GM18502 (cell line): ENCODE measurements around the gene TIMM8A.

Source experiments
- ATAC-seq: cut with Tn5 transposase; IDR thresholded peaks from one replicate; pipeline ENCODE4 v1.9.1; 2021; ENCODE audit warnings: mild to moderate bottlenecking; ENCODE audit not compliant: unreplicated experiment, poor library complexity

TIMM8A gene, protein sequence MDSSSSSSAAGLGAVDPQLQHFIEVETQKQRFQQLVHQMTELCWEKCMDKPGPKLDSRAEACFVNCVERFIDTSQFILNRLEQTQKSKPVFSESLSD

DNA sequence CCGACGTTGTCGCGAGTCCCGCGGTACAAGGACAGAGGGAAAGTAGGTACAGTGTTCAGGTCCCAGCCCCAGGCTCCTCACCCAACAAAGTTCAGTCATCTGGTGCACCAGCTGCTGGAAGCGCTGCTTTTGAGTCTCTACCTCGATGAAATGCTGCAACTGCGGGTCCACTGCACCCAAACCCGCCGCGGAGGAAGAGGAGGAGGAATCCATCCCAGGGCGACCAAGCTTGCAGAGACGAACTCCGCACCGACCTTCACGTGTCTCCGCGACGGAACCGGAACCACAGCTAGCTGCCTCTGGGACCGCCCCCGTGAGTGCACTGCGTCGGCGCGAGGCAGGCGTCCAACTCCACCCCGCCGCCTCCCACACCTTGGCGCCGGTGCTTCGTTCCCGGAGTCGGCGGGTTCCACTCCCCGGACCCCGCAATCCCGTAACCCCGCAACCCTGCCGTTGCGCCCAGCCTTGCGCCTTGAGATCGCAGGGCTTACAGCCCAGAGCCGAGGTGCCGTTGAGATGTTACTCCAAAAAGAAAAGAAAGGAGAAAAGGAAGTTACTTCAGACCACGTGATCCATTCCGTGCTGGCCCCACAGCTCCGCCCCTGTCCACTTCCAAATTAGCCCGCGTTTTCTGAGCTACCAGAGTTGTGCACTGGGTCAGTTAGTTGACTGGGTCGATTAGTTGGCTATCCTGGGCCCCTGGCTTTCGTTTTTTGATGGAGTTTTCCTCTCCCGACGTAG lies at the start of gene TIMM8A:
TSS of gene TIMM8A (minus strand) at position 291 of the 741 bp plus-strand sequence. CDS start at position 213, 78 bp downstream.
- peak; percentile 98 for ATAC-seq

DNA sequence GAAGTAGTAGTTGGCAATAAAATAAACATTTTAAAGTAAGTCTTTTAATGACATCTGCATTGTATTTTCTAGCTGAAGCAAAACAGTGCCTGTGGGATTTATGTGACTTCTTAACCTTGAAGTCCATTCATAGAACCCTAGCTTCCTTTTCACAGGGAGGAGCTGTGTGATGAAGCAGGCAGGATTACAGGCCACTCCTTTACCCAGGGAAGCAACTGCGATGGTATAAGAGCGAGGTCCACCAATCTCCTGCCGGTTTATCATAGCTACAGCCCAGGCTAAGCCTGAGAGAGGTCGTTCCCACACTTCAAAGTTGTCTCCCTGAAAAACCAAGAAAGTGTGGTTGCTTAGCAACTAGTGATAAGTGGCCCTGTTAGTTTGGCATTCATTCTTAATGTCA lies 49.2 kb upstream of the TIMM8A start:
- no peak for ATAC-seq

DNA sequence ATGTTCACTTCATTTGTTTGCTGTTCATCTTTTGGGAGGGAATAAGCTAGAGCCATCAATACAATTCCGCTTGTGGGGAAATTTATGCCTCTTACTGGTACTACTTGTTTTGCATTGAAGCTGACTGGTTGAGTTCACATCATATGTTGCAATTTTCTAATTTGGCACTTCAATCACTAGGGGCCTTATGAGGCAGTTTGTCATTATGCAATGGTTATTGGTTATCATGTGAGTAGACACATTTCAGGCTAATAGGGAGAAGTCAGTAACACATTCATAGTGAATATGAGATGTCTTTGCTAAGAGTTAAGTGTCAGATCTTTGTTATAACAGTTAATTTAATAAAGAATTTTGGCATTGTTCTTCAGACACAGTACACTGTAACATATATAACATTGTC lies 47.2 kb upstream of the TIMM8A start:
- no peak for ATAC-seq

DNA sequence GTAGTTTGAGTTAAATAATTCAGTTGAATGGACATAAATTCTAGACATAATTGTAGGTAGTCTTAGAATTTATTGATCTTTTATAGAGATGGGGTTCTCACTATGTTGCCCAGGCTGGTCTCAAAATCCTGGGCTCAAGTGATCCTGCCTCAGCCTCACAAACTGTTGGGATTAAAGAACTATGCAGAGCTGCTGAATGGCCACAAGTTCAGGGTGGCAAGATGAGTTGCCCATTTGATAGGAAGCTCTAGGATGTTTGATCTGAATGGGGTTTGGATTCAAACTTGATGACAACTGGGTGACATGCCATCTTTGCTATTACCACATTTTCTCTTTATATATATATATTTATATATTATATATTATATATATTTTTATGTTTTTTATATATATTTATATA lies 45.8 kb upstream of the TIMM8A start:
- no peak for ATAC-seq

DNA sequence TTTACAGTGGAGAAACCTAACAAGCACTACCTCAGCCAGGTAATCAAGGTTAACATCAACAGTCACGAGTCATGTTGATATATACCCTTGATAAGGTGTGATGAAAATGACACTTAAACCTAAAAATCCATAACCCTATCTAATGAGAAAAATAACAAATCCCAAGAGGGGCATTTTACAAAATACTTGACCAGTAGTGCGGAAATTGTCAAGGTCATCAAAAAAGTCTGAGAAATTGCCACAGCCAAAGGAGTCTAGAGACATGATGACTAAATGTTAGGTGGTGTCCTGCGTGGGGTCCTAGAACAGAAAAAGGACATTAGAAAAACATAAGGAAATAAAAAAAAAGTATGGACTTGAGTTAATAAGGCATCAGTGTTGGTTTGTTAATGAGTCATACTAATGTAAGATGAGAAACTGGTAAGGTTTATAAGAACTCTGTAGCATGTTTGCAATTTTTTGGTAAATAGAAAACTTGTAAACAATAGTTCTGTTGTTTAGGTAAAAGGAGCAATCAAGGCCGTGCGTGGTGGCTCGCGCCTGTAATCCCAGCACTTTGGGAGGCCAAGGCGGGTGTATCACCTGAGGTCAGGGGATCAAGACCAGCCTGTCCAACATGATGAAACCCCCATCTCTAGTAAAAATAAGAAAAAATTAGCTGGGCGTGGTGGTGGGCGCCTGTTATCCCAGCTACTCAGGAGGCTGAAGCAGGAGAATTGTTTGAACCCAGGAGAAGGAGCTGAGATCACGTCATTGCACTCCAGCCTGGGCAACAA lies 45.2 kb upstream of the TIMM8A start:
- no peak for ATAC-seq

DNA sequence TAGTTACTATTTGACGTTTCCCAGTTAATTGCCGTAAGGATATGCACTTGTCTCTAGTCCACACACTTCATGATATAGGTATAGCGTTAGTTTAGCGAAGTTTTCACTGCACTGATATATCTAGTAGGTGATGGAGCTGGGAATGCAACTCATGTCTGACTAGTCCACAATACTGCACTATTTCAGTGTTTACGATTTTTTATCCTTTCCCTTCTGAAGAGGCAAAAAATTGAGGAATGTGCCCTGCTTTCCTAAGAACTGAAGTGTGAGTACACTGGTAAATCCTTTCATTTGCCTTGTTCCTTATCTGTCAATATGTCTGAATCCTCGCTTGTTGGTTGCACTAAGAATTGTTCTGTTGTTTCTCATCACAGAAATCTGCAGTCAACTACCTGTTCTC lies 43.3 kb upstream of the TIMM8A start:
- ATAC-seq = no peak

DNA sequence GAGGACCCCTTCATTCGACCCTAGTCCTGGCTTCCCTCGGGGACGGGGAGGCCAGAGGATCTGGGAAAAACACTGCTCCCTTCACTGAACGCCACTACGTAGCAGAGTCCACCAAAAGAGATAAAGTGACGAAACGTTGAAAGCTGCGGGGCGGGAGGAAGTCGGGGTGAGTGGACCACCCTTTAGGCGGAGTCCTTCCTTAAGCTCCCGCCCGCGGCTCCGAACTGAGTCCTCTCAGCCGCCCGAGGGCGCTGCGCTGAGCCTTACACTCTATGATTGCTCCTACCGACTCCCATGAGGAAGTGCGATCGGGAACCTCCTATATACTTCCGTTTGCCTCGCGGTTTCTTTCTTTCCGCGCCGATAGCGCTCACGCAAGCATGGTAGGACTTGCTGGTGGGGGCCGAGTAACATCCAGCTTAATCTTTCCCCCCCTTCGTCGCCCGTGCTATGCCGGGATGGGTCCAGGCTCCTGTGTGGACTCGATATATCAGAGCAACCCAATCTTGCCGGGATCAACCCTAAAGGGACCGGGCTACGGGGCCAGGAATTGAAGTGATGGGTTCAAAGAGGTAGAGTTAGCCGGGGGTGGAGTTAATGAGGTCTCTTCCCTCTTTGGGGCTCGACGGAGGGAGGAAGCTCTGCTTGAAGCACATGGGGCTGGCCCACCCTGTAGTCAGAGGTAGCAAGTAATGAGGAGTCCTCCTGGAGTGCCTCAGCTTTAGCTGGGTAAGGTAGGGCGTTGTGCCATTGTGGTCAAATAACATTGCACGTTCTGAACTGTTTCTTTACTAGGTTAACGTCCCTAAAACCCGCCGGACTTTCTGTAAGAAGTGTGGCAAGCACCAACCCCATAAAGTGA lies 42.4 kb upstream of the TIMM8A start, which contains the start of gene RPL36A:
TSS of gene RPL36A (plus strand) at position 348 of the 862 bp plus-strand sequence. CDS start at position 381, 33 bp downstream.
- peak; percentile 80 for ATAC-seq

DNA sequence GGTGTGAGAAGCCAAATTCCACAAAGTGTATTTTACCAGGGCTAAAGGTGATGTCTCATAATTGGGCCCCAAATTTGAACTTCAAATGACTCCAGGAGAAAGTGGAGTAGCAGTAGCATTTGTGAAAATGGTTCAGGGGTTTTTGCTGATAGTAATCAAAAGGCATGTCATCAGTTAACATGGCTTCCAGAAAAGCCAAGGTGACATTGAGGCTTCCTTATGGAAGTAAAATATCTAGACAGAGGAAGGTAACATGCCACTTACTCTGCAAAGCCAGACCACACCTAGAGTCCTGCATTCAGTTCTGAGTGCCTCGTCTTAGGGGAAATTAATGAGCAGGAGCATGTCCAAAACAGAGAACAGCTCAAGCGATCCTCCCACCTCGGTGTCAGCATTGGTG lies 40.1 kb upstream of the TIMM8A start:
- no peak for ATAC-seq

DNA sequence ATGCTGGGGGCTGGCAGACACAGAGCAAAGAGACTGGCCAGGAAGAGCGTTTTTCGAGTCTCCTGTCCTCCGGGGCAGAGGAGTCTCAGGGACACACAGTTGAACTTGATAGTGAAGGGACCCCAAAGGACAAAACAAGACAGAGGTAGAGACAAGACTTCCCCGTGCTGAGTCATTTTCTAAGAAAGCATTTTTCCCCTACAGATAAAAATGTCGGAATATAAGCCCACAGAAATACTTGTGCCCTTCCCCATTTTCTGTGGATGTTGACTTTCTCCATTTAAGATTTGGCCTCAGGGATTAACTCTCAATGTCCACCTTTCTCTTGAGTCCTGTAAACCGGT lies 38.0 kb upstream of the TIMM8A start:
- ATAC-seq = no peak

DNA sequence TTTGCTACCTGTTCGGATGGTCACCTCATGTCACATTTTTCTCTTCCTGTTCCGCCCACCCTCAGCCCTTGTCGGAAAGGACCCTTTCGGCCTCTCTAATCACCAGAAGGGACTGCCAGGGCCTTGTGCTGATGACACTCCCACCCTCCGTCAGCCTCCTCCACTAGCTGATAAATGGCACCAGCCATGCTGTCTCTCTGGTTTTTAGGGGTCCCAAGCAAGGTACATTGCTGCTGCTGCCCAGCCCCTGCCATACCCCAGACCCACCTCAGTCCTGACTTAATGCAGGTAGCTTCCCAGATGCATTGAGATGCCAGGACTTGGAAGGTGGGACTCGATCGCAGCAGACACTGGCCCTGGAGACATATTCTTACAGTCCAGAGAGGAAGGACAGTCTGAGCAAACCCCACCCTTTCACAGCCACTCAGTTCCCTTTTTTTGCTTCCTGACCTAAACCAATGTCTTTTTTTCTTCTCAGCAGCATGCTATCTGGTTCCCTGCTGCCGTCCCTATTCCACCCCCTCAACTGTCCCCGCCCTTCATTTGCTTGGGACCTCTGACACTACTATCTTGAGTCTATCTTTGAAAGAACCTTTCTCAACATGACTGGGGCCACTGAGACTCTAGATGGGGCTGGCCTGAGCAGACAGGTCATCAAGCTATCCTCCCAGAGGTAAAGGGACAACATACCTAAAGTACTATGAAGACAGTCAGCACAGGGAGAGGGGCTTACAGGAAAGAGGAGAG lies 37.4 kb upstream of the TIMM8A start, which contains the start of gene BTK:
TSS of gene BTK (minus strand) at position 397 of the 747 bp plus-strand sequence. CDS start 10,907 bp downstream, outside the sequence.
- ATAC-seq = peak; percentile 69

DNA sequence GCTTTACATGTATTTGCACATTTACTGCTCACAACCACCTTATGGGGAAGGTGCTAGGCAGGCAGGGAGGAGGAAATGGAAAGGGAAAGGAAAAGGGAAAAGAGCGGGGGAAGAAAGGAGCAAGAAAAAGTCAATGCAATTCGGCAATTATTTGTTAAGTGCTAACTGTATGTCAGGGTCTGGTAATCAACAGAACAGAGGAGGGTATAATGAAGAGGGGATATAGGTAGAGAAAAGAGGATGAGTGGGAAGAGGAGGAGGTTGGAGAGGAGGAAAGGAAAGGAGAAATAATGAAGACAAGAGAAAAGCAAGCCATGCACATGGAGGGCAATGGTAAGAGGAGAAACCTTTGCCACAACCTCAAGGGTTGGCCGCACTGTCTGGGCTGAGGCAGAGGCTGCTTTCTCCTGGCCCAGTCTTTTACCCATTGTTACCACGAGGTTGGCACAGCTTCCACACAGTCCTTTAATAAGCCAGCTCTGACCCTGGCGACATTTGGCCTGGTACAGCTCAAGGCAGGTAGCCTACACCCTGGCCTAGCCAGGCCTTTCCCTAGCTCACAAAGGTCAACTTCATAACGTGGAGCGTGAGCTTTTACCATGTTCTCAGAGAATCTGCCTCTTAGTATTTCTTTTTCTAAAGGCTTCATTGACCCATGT lies 36.6 kb upstream of the TIMM8A start:
- ATAC-seq = no peak

DNA sequence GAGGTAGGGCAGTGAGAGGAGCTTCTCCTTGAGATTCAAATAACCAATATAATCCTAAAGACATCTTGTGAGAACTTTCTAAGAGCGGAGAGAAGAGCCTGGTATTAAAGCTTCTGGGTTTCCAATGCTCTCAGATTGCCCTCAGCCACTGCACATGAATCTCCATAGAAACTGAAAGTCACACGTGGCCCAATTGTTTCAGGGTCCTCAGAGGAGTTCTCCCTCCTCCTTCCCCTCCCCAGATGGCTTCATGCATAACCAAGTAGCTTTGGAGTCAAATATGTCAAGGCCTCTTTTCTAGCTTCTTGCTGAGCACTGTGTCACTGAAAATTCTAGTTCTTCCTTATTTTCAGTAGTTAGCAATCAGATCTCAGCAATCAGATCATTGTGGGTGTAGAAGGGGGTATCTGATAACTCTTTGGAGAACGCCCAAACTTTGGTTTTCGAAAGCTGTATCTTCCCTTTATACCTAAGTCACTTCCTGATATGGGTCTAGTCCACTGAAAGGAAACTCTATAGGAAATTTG lies 35.2 kb upstream of the TIMM8A start:
- peak; percentile 74 for ATAC-seq

DNA sequence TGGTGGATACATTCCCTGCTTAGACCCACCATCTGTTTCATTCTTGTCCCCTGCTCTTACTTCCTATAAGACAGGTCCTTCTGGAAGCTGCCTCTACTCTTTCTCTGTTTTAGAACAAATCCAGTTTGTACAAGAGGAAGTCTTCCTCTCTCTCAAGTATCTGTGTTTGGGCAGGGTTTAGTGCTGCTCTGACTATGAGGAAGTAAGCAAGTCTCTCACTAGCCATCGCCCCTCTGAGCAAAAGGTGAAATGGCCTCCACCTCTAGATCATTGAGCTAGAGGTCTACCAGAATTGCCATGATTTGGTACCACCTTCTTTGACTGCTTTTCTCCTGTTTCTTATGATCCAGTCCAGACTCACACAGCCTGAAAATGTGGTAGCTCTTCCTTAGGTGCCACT lies 29.0 kb upstream of the TIMM8A start:
- ATAC-seq = no peak

DNA sequence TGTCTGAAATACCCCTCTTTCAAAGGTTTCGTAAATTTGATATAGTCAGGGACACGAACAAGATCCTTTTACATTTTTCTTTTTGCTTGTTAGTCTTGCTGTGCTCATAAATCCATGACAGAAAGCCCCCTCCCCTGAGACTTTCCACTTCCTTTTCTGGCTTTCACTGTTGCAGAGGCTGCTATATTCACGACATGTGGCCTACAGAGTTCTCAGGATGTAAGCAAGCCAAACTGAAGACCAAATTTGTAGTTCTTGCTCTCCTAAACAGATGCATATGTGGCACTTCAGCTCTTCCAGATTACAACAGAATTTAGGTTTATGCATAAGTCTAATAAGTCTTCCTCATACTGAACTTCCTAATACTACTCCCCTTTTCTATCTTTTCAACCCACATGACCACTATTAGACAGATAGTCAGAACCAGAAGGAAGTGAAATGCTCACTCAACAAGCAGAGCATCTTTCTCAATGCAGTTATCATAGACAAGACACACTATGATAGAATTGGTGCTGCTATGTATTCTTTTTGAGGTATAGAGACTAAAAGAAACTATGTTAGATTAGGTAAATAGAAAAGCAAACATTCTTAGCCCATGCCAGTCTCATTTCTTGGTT lies 22.5 kb upstream of the TIMM8A start:
- ATAC-seq = peak; percentile 81

DNA sequence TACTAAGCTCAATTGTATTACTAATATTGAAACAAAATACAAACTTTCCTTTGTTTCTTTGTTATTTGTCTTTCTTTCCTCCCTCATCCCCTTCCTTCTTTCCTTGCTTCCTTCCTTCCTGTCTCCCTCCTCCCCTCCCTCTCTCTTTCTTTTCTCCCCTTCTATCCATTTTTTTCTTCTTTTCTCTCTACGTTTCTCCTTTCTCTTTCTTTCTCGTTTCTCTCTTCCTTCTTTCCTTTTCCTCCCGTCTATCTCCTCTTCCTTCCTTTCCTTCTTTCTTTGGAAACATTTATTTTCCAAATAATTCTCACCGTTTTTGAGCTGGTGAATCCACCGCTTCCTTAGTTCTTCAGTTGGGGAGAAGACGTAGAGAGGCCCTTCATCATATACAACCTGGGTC lies 21.1 kb upstream of the TIMM8A start:
- no peak for ATAC-seq

DNA sequence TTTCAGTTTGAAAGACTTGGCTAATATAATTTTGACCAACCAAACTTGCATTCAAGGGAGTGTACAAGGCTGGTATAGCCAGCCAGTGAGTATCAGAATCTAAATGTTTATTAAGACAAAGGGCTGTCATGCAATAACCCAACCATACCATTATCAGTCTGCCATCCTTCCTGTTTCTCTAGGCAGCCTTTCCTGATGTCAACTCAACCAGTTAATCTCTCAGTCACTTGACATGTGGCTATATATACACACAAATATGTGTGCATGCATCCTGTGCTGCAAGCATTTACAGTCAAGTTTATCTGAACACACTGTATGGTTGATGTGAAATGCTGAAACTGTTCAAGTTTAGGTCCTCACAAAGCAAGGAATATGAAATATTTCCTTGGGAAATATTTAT lies 20.3 kb upstream of the TIMM8A start:
- no peak for ATAC-seq

DNA sequence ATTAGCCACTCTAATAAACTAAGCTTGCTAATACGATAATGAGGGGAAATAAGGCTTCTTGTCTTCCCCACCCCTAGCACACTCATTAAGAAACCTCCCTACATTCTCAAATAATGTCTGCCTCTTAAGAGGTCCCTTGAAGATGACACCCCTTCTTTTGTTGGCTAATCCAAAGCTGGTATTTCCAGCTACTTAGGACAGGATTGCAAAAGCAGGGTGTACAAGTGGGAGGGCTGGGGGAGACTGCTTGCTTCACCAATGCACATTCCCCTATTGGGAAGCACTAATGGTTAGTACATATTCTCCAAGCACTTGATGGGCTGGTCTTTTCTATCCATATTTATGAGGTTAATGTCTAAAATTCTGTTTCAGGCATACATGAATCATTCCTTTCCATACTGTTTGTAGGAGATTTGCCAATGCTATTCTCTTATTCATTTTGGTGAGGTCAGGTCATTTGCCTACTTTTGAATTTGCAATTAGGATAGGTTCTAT lies 16.8 kb upstream of the TIMM8A start:
- no peak for ATAC-seq

DNA sequence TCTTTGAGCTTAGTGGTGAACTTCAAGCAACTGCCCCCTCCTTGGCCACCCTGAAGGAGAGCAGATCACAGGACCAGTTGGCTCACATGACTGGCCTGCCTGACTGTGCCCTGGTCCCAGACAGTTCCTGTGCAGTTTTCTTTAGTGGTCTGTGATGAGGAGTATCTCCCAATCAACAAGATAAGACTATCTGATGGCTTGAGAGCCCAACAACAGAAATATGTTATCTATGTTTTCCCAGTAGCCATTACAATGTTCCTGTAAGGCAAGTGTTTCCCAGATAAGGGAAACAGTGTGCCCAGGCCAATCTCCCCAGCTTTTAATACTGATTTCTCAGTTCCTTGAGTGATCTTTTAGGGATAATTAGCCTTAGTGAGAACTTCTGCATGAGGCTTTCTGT lies 14.2 kb upstream of the TIMM8A start:
- no peak for ATAC-seq
